ELR (cell line): Measurements from ENCODE around the gene GNAO1.

Experiments used
- DNase-seq: peaks from one replicate; pipeline ENCODE4 v3.0.0-alpha.2; 2015; ENCODE audit warnings: low read depth

GNAO1 gene

DNA sequence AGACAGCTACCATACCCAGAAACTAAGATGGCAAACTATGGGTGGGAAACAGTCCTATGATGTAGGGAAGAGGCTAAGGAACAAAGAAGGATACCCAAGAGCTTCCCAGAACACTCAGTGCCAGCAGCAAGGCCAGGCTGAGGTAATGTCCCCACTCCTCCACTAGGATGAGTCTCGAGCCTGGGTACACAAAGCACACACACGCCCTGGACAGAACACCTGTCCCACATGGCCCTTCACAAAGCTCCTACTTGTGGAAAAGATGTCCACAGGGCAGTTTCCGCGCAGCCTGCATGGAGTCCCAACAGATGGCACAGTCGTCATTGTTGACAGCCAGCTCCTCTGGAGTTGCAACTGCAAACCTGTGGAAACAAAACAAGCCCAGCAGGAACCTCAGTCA is 210.2 kb downstream of the GNAO1 start:
- peak; percentile 30 for DNase-seq

DNA sequence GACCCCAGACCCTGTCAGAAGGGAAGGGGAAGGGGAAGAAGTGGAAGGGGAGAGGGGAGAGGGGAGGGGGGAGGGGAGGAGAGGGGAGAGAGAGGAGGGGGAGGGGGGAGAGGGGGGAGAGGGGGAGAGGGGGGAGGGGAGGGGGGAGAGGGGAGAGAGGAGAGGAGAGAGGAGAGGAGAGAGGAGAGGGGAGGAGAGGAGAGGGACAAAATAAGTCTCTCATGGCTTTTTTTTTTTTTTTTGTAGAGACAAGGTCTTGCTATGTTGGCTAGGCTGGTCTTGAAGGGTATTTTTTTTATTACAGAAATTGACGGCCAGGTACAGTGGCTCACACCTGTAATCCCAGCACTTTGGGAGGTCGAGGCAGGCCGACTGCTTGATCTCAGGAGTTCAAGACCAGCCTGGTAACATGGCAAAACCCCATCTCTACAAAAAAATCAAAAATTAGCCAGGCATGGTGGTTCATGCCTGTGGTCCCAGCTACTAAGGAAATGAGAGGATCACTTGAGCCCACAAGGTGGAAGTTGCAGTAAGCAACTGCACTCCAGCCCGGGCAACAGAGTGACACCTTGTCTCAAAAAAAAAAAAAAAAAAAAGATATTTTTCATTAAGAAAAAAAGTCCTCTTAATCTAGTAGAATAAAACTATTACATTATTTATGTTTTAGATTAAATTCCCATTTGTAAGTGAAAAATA is 214.8 kb downstream of the GNAO1 start:
- no peak for DNase-seq
